SK-N-MC (cell line): ENCODE results near the gene NUP214.

Experiments
- DNase-seq: peaks from one replicate; pipeline ENCODE4 v3.0.0-alpha.2; 2011; ENCODE audit warnings: low read depth, low spot score
- H3K27ac ChIP-seq: fragments of 200-600 bp; sonication (generic); 2 replicates; pipeline ENCODE4 v1.5.1; 2016; ENCODE audit warnings: mixed run types
- H3K36me3 ChIP-seq: fragments of 200-600 bp; sonication (generic); 2 replicates; pipeline ENCODE4 v1.6.1; 2017; ENCODE audit warnings: antibody characterized with exemption, low read length, mixed read lengths; ENCODE audit not compliant: insufficient read depth
- H3K4me3 ChIP-seq: fragments of 200-600 bp; sonication (generic); 2 replicates; pipeline ENCODE4 v1.5.1; 2016
- H3K9ac ChIP-seq: fragments of 200-600 bp; sonication (generic); 2 replicates; pipeline ENCODE4 v1.8.0; 2017; ENCODE audit warnings: mixed run types, mixed read lengths; ENCODE audit not compliant: insufficient read length
- H3K9me3 ChIP-seq: fragments of 200-600 bp; sonication (generic); 2 replicates; pipeline ENCODE4 v1.6.1; 2017; ENCODE audit warnings: low read depth, mild to moderate bottlenecking, antibody characterized with exemption, low read length, moderate library complexity, mixed read lengths
- EZH2 ChIP-seq: fragments of 200-600 bp; sonication (generic); IDR thresholded peaks from one replicate; pipeline ENCODE4 v1.6.1; 2017; ENCODE audit warnings: antibody characterized with exemption
- FOXP2 ChIP-seq: optimal IDR thresholded peaks from 2 replicates; pipeline ENCODE3; 2011; ENCODE audit warnings: mild to moderate bottlenecking, moderate library complexity; ENCODE audit not compliant: insufficient read depth; ENCODE audit errors: extremely low read length, control extremely low read depth
- POLR2AphosphoS5 ChIP-seq: IDR thresholded peaks from 2 replicates; pipeline ENCODE4 v1.6.1; 2012; ENCODE audit warnings: mild to moderate bottlenecking, low read depth, low read length, borderline replicate concordance

The NUP214 gene

DNA sequence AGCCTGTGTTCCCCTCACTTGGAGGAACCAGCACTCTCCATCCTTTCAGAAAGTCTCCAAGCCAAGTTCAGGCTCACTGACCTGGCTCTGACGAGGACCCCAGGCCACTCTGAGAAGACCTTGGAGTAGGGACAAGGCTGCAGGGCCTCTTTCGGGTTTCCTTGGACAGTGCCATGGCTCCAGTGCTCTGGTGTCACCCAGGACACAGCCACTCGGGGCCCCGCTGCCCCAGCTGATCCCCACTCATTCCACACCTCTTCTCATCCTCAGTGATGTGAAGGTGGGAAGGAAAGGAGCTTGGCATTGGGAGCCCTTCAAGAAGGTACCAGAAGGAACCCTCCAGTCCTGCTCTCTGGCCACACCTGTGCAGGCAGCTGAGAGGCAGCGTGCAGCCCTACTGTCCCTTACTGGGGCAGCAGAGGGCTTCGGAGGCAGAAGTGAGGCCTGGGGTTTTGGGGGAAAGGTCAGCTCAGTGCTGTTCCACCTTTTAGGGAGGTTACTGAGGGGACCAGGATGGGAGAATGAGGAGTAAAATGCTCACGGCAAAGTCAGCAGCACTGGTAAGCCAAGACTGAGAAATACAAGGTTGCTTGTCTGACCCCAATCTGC is 4.7 kb upstream of the NUP214 start:
- no peak overlapping the region for H3K4me3 ChIP-seq
- no peak overlapping the region for H3K27ac ChIP-seq
- TF ChIP-seq POLR2AphosphoS5 (no peak), EZH2 (no peak), FOXP2 (no peak)
- DNase-seq, result no peak
- no peaks in the 10 kb centered on the region for H3K9me3 ChIP-seq
- no peaks in the 10 kb centered on the region for H3K36me3 ChIP-seq
- H3K9ac ChIP-seq, result no peak overlapping the region

- H3K36me3 ChIP-seq, result no peaks in the 10 kb centered on the region
Observed at GRCh38 chr9:131121346-131121745, 4.0 kb upstream of the NUP214 start.

DNA sequence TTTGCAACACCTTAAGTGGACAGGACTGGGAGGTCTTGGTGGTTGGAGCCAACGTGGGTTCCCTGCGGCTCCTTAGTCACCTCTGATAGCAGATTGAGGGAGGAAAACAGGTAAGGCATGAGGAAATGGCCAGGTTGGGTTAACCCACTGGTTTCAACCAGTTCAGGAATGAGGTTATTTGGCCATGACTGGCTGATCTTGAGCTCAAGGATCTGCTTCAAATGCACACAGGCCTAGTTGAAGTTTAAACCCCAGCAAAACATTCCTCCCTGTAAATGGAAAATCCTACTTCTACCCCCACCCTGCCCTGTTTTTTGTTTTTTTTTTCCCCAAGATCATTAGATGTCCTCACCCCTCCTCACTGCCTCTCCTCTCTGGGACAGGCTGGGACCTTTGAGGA is 3.2 kb upstream of the NUP214 start:
- TF ChIP-seq FOXP2 (no peak), POLR2AphosphoS5 (no peak), EZH2 (no peak)
- Histone ChIP-seq H3K9ac (no peak overlapping the region), H3K9me3 (no peaks in the 10 kb centered on the region), H3K36me3 (no peaks in the 10 kb centered on the region), H3K4me3 (no peak overlapping the region), H3K27ac (no peak overlapping the region)
- no peak for DNase-seq

More at GRCh38 chr9:131121346-131121745, 4.0 kb upstream of the NUP214 start:
- H3K27ac ChIP-seq, result no peak overlapping the region
- no peak for DNase-seq
- no peak overlapping the region for H3K4me3 ChIP-seq
- TF ChIP-seq POLR2AphosphoS5 (no peak), FOXP2 (no peak), EZH2 (no peak)
- H3K9ac ChIP-seq, result no peak overlapping the region
- no peaks in the 10 kb centered on the region for H3K9me3 ChIP-seq

GRCh38 chr9:131125038-131125287 is 423 bp upstream of the NUP214 start:
- H3K9ac ChIP-seq, result peak overlapping the region; percentile 99
- peaks cover 27% of the 10 kb centered on the region for H3K36me3 ChIP-seq
- H3K4me3 ChIP-seq, result peak overlapping the region; percentile 95
- H3K9me3 ChIP-seq, result no peaks in the 10 kb centered on the region
- peak overlapping the region; percentile 89 for H3K27ac ChIP-seq
- DNase-seq, result no peak
- no peak for TF ChIP-seq POLR2AphosphoS5
- no peak for TF ChIP-seq EZH2
- TF ChIP-seq FOXP2, result no peak

- H3K36me3 ChIP-seq, result peaks cover 37% of the 10 kb centered on the region
- DNase-seq, result no peak
- peak overlapping the region; percentile 95 for H3K4me3 ChIP-seq
- H3K9ac ChIP-seq, result peak overlapping the region; percentile 99
- no peaks in the 10 kb centered on the region for H3K9me3 ChIP-seq
- TF ChIP-seq EZH2, result no peak
- no peak for TF ChIP-seq FOXP2
- TF ChIP-seq POLR2AphosphoS5, result no peak
- H3K27ac ChIP-seq, result no peak overlapping the region
Observed at GRCh38 chr9:131126059-131126426, 657 bp downstream of the NUP214 start.

DNA sequence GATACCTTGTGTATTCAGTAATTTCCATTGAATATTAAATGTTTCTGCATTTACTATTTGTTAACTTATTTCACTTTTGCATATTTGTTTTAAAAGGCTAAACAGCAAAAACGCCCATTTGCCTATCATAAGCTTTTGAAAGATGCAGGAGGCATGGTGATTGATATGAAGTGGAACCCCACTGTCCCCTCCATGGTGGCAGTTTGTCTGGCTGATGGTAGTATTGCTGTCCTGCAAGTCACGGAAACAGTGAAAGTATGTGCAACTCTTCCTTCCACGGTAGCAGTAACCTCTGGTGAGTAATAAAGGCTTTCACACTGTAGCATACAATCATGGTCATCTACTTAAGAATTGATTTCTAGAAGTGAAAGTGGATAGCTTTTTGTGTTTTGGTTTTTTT is 3.8 kb downstream of the NUP214 start:
- Histone ChIP-seq H3K9me3 (no peaks in the 10 kb centered on the region), H3K4me3 (no peak overlapping the region), H3K36me3 (peaks cover 62% of the 10 kb centered on the region), H3K9ac (no peak overlapping the region), H3K27ac (no peak overlapping the region)
- no peak for DNase-seq
- no peak for TF ChIP-seq FOXP2

- no peak for DNase-seq
- Histone ChIP-seq H3K9ac (no peak overlapping the region), H3K4me3 (no peak overlapping the region), H3K27ac (no peak overlapping the region), H3K9me3 (no peaks in the 10 kb centered on the region), H3K36me3 (peaks cover 87% of the 10 kb centered on the region)
- TF ChIP-seq EZH2, result no peak
- no peak for TF ChIP-seq FOXP2
- no peak for TF ChIP-seq POLR2AphosphoS5
Observed at GRCh38 chr9:131138676-131139075, 13.3 kb downstream of the NUP214 start.

- no peak for DNase-seq
- Histone ChIP-seq H3K27ac (no peak overlapping the region), H3K9ac (no peak overlapping the region), H3K4me3 (no peak overlapping the region), H3K36me3 (peaks cover 87% of the 10 kb centered on the region), H3K9me3 (no peaks in the 10 kb centered on the region)
- TF ChIP-seq EZH2 (no peak), POLR2AphosphoS5 (no peak), FOXP2 (no peak)
Observed at GRCh38 chr9:131140112-131140511, 14.7 kb downstream of the NUP214 start.

DNA sequence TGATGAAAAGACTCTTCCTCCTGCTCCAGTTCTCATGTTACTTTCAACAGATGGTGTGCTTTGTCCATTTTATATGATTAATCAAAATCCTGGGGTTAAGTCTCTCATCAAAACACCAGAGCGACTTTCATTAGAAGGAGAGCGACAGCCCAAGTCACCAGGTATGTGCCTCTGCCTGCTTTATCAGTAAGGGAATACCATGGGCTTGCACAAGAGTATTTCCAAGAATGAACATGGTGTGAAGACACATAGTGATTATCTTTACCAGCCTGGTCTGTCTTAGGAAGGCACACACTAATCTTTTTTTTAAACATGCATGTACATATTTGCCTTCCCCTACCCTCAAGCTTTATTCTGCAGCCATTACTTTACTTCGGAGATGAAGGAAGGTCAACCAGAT is 15.2 kb downstream of the NUP214 start:
- DNase-seq, result no peak
- H3K36me3 ChIP-seq, result peaks cover 87% of the 10 kb centered on the region
- no peak overlapping the region for H3K27ac ChIP-seq
- H3K9me3 ChIP-seq, result no peaks in the 10 kb centered on the region
- H3K9ac ChIP-seq, result no peak overlapping the region
- H3K4me3 ChIP-seq, result no peak overlapping the region
- TF ChIP-seq POLR2AphosphoS5, result no peak
- no peak for TF ChIP-seq FOXP2

DNA sequence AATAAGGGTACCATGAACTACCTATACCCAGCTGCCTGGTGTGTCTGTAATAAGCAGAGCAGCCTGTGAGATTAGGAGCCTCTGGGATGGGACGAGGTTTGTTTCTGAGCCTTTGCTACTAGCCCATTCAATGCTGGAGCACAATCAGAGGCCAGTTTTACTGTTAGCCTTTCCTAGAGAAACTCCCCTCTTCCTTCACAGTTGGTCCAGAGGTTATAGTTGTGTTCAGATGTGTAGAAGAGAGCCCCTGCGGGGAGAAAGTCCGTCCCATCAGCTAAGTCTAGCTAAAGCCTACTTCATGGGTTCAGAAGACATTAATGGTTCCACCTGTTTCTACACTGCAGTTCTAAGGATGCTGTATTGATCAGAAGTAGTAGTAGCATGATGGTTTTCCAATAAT is 16.8 kb downstream of the NUP214 start:
- Histone ChIP-seq H3K4me3 (no peak overlapping the region), H3K36me3 (peaks cover 85% of the 10 kb centered on the region), H3K27ac (no peak overlapping the region), H3K9ac (no peak overlapping the region), H3K9me3 (no peaks in the 10 kb centered on the region)
- no peak for DNase-seq
- no peak for TF ChIP-seq FOXP2
- TF ChIP-seq POLR2AphosphoS5, result no peak
- no peak for TF ChIP-seq EZH2
